CD8-positive, alpha-beta memory T cell (primary cell): Measurements from ENCODE around the gene ST8SIA5. TPM values are rescaled to one million over a fixed set of nuclear protein-coding genes. Genes with fewer than 3 reads are reported as not detected.

Experiments used
- CTCF ChIA-PET: fragments of 350-600 bp; sonication (Branson Sonifier 250); formaldehyde crosslinking; loops from one replicate; lab custom pipeline; 2021; ENCODE audit warnings: antibody characterized with exemption; lab: Charles Lee
- POLR2A ChIA-PET: fragments of 350-600 bp; sonication (Branson Sonifier 250); formaldehyde crosslinking; loops from one replicate; lab custom pipeline; 2021; ENCODE audit warnings: antibody characterized with exemption; lab: Charles Lee
- DNase-seq, 5 donors: peaks; one replicate each; pipeline versions ENCODE4 v3.0.0 to v3.0.0-alpha.2; 2020 to 2022; ENCODE audit warnings: mixed read lengths in 1 of 5
- H3K27ac ChIP-seq: one replicate; pipeline ENCODE4 v1.7.0; 2013; ENCODE audit warnings: low read depth, mild to moderate bottlenecking, low read length, moderate library complexity
- H3K27me3 ChIP-seq: 2 replicates; pipeline ENCODE4 v1.7.0; 2013; ENCODE audit warnings: low read length, mild to moderate bottlenecking; ENCODE audit not compliant: insufficient read depth, poor library complexity, severe bottlenecking
- H3K36me3 ChIP-seq: 2 replicates; pipeline ENCODE4 v1.7.0; 2013; ENCODE audit warnings: mild to moderate bottlenecking, low read length, moderate library complexity; ENCODE audit not compliant: insufficient read depth
- H3K4me1 ChIP-seq: 2 replicates; pipeline ENCODE4 v1.7.0; 2013; ENCODE audit warnings: mild to moderate bottlenecking, low read length, moderate library complexity; ENCODE audit not compliant: insufficient read depth
- H3K4me3 ChIP-seq: 2 replicates; pipeline ENCODE4 v1.7.0; 2013; ENCODE audit warnings: mild to moderate bottlenecking, low read length
- H3K9me3 ChIP-seq: 2 replicates; pipeline ENCODE4 v1.7.0; 2013; ENCODE audit warnings: mild to moderate bottlenecking, low read length
- H3K27ac Mint-ChIP-seq, 8 donors: one replicate each; pipeline ENCODE4 v1.8.0; 2020 to 2021; ENCODE audit warnings: mixed read lengths in 8 of 8, mild to moderate bottlenecking in 6 of 8, inconsistent platforms in 3 of 8, moderate library complexity in 3 of 8
- H3K27me3 Mint-ChIP-seq, 2 donors: one replicate each; pipeline ENCODE4 v1.8.0; 2020 to 2021; ENCODE audit warnings: mixed read lengths in 2 of 2, mild to moderate bottlenecking in 1 of 2, moderate library complexity in 1 of 2
- H3K36me3 Mint-ChIP-seq, 3 donors: one replicate each; pipeline ENCODE4 v1.8.0; 2020 to 2021; ENCODE audit warnings: mixed read lengths in 3 of 3, inconsistent platforms in 1 of 3, mild to moderate bottlenecking in 1 of 3
- H3K4me1 Mint-ChIP-seq, 3 donors: one replicate each; pipeline ENCODE4 v1.8.0; 2020 to 2021; ENCODE audit warnings: mixed read lengths in 3 of 3, inconsistent platforms in 1 of 3, mild to moderate bottlenecking in 1 of 3
- H3K4me3 Mint-ChIP-seq, 7 donors: one replicate each; pipeline ENCODE4 v1.8.0; 2020 to 2021; ENCODE audit warnings: mixed read lengths in 7 of 7, mild to moderate bottlenecking in 6 of 7, moderate library complexity in 4 of 7, inconsistent platforms in 2 of 7
- H3K9me3 Mint-ChIP-seq, 5 donors: one replicate each; pipeline ENCODE4 v1.8.0; 2020 to 2022; ENCODE audit warnings: mixed read lengths in 5 of 5, mild to moderate bottlenecking in 3 of 5, moderate library complexity in 2 of 5, inconsistent platforms in 1 of 5
- polyA plus RNA-seq: library from polyadenylated mRNA; unstranded; fragments of 300-500 nt; fragmentation: Illumina TruSeq; gene quantifications from one replicate; pipeline ENCODE4 v1.2.3, GENCODE V29; 2021
- total RNA-seq, 2 experiments: library from RNA; stranded (reverse); gene quantifications; one replicate each; pipeline ENCODE4 v1.2.3, GENCODE V29; 2021

Gene ST8SIA5
- total and polyA plus RNA-seq, 3 experiments from 2014 or later: 0.23 TPM; not detected in 2

DNA sequence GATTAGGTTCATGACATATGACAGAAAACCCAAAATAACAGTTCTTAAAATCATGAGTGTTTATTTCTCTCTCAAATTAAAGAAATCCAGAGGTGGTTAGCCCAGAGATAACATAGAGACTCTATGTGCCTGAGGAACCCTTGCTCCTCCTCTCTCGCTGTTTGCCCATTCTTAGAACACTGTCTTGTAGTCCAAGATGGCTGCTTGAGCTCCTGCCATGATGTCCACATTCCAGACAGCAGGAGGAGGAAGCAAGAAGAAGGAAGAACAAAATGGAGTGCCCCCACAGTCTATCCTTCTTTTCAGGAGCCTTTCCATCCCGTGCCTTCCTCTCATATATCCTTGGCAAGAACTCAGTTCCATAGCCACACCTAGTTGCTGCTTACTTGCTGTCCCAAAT lies 13.9 kb upstream of the ST8SIA5 start:
- H3K4me1 Mint-ChIP-seq: no peaks in the 10 kb centered on the region
- ChIA-PET POLR2A (no interaction called here), CTCF (no interaction called here)
- H3K27ac Mint-ChIP-seq: no peak overlapping the region
- Histone ChIP-seq H3K36me3 (no peaks in the 10 kb centered on the region), H3K27me3 (no peaks in the 10 kb centered on the region), H3K9me3 (no peaks in the 10 kb centered on the region), H3K4me3 (no peak overlapping the region), H3K4me1 (no peaks in the 10 kb centered on the region), H3K27ac (no peak overlapping the region)
- H3K36me3 Mint-ChIP-seq: no peaks in the 10 kb centered on the region
- H3K9me3 Mint-ChIP-seq: no peaks in the 10 kb centered on the region
- H3K27me3 Mint-ChIP-seq: peaks cover 11 to 14% of the 10 kb centered on the region in 2 donors
- no peak for DNase-seq
- H3K4me3 Mint-ChIP-seq: no peak overlapping the region

DNA sequence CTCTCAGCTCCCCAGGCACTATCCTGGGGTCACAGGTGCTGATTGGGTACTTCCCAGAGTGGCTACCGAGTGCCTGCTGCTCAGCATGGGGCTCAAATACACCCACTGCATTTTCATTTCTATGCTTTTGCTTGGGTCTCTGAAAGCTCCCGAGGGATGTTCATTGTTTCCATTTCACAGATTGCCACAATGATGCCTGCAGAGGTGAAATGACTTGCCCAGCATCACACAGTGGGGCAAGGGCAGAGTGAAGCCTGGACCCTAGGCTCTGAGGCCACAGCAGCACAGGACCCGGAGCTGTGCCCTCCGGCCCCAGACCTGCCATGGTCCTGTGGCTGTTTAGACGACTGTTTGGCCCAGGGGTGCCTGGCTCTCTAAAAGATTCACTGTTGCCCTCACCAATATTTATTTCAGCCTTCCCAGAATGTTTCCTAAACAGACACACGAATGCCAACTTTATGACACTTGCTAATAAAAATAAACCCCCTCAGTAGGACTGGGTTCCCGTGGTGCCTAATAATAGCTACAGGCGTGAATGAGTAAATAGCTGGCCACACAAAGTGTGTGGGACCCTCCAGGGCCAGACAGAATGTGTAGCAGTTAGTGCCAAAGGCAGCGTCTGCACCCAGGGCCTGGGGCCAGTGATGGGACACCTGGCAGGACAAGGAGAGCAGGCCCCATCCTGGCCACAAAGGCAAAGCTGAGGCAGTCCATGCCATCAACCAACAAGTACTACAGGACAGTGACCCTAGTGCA lies 11.5 kb upstream of the ST8SIA5 start:
- H3K36me3 Mint-ChIP-seq: no peaks in the 10 kb centered on the region
- no peak overlapping the region for H3K4me3 Mint-ChIP-seq

DNA sequence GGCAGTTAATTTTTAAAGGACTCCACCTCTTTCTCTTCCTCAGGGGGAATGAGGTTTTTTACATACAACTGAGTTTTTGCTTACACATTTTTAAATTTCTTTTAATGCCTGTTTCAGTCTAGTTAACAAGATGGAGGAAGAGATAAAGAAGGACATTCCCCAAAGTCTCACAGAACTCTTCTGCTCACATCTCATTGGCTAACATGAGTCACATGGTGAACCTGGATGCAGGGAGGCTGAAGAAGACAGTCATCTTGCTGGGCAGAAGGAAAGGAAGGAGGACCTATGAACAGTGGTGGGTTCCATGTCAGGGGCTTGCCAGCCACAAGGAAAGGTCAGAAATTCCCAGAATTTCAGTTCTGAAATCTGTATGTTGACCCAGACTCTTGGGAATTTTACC lies 10.4 kb upstream of the ST8SIA5 start:
- Mint-ChIP-seq H3K4me1 (no peaks in the 10 kb centered on the region), H3K9me3 (no peaks in the 10 kb centered on the region), H3K27ac (no peak overlapping the region), H3K36me3 (no peaks in the 10 kb centered on the region), H3K4me3 (no peak overlapping the region), H3K27me3 (peaks cover 14 to 44% of the 10 kb centered on the region in 2 donors)
- Histone ChIP-seq H3K27ac (no peak overlapping the region), H3K27me3 (peaks cover 6% of the 10 kb centered on the region), H3K36me3 (no peaks in the 10 kb centered on the region), H3K9me3 (no peaks in the 10 kb centered on the region), H3K4me1 (no peaks in the 10 kb centered on the region), H3K4me3 (no peak overlapping the region)
- ChIA-PET POLR2A (no interaction called here), CTCF (no interaction called here)
- DNase-seq: no peak

More for the DNA sequence above, 11.5 kb upstream of the ST8SIA5 start:
- ChIA-PET POLR2A (no interaction called here), CTCF (no interaction called here)
- no peak for DNase-seq
- Histone ChIP-seq H3K4me3 (no peak overlapping the region), H3K36me3 (no peaks in the 10 kb centered on the region), H3K9me3 (no peaks in the 10 kb centered on the region), H3K27me3 (peaks cover 6% of the 10 kb centered on the region), H3K4me1 (no peaks in the 10 kb centered on the region), H3K27ac (no peak overlapping the region)
- no peaks in the 10 kb centered on the region for H3K9me3 Mint-ChIP-seq
- H3K27me3 Mint-ChIP-seq: peaks cover 11 to 35% of the 10 kb centered on the region in 2 donors
- H3K4me1 Mint-ChIP-seq: no peaks in the 10 kb centered on the region
- no peak overlapping the region for H3K27ac Mint-ChIP-seq

DNA sequence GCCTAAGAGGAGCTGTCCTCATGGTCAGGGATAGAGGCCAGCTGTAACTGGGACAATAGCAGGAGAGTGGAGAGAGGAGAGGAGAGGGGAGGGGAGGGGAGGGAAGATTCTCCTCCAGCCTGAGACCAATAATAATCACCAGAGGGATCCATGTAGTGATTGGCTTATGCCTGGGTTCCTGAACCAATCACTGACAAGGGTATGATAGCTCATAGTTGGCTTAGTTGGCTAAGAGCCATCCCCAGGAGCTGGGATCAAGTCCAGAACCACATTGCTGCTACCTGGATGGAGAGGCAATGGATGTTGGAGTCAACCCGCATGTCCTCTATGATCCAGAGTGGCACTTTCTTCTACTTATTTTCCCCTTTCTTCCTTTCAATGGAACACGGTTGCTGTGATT lies 7.7 kb upstream of the ST8SIA5 start:
- Histone ChIP-seq H3K9me3 (no peaks in the 10 kb centered on the region), H3K36me3 (no peaks in the 10 kb centered on the region), H3K4me3 (no peak overlapping the region), H3K4me1 (no peaks in the 10 kb centered on the region), H3K27me3 (peaks cover 6% of the 10 kb centered on the region), H3K27ac (no peak overlapping the region)
- Mint-ChIP-seq H3K4me3 (no peak overlapping the region), H3K9me3 (no peaks in the 10 kb centered on the region), H3K27me3 (peaks cover 15 to 44% of the 10 kb centered on the region in 2 donors), H3K27ac (no peak overlapping the region), H3K4me1 (no peaks in the 10 kb centered on the region), H3K36me3 (no peaks in the 10 kb centered on the region)
- POLR2A ChIA-PET: no interaction called here
- CTCF ChIA-PET: no interaction called here
- DNase-seq: no peak

DNA sequence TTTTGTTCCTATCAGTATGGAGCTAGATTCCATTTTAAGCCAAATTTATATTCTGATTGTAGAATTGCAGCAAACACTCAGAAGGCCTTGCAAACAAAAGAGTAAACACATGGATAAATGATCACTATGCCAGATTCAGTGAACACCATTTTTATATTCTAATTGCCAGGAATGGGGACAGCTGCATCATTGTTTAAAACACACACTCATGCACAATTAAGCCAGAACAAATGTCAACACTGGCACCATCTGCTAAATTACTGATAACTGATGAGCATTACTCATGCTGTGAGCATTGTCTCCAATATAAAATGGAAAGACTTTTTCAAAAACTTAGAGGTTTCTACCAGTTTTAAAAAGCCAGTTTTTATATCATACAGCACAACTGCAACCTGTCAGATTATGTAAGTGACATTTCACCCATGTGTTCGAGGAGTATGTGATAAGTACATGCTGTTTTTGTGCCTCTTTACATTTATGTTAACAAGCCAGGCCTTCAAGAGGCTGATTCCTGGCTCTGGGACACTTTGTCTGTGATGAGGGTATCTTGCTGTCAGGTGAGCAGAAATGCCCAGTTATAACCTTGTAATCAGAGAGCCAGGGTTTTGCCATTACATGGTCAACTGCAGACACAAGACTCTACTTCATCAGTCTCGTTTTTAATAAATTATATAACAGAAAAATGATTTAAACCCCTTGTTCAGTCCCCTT lies 4.4 kb upstream of the ST8SIA5 start:
- H3K27ac Mint-ChIP-seq: no peak overlapping the region
- no peaks in the 10 kb centered on the region for H3K36me3 Mint-ChIP-seq
- Histone ChIP-seq H3K4me1 (no peaks in the 10 kb centered on the region), H3K27ac (no peak overlapping the region), H3K9me3 (no peaks in the 10 kb centered on the region), H3K27me3 (peaks cover 6% of the 10 kb centered on the region), H3K36me3 (no peaks in the 10 kb centered on the region), H3K4me3 (no peak overlapping the region)
- H3K4me3 Mint-ChIP-seq: no peak overlapping the region
- peaks cover 35 to 60% of the 10 kb centered on the region in 2 donors for H3K27me3 Mint-ChIP-seq
- H3K4me1 Mint-ChIP-seq: peaks cover 0 to 9% (median 4%) of the 10 kb centered on the region in 3 donors
- POLR2A ChIA-PET: interaction anchor here (0.5 kb wide), 1 partner anchor 290 kb away, joined by 3 read pairs; no protein-coding TSS in a partner anchor
- no peak for DNase-seq
- CTCF ChIA-PET: no interaction called here
- H3K9me3 Mint-ChIP-seq: no peaks in the 10 kb centered on the region

DNA sequence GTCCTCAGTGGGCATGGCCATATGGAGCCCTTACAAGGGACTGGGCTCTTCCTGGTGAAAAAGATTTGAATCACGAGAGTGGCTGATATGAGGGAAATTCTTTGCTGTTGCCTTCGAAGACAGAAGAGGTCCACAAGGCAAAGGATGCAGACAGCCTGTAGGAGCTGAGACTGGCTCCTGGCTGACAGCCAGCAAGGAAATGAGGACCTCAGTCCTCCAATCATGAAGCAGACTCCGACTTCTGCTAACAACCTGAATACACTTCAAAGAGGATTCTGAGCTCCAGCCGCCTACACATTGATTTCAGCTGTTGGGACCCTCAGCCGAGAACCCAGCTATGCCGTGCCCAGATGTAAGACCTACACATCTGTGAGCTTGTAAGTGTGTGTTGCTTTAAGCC lies 3.0 kb upstream of the ST8SIA5 start:
- DNase-seq: no peak
- H3K9me3 ChIP-seq: no peaks in the 10 kb centered on the region
- Mint-ChIP-seq H3K36me3 (no peaks in the 10 kb centered on the region), H3K4me3 (no peak overlapping the region), H3K9me3 (no peaks in the 10 kb centered on the region), H3K4me1 (peaks cover 3 to 20% (median 7%) of the 10 kb centered on the region in 3 donors), H3K27me3 (peaks cover 36 to 65% of the 10 kb centered on the region in 2 donors), H3K27ac (no peak overlapping the region)
- ChIA-PET POLR2A (no interaction called here), CTCF (no interaction called here)
- peaks cover 13% of the 10 kb centered on the region for H3K27me3 ChIP-seq
- no peaks in the 10 kb centered on the region for H3K4me1 ChIP-seq
- H3K4me3 ChIP-seq: no peak overlapping the region
- H3K36me3 ChIP-seq: no peaks in the 10 kb centered on the region
- H3K27ac ChIP-seq: no peak overlapping the region

GRCh38 chr18:46756025-46756558 lies 761 bp downstream of the ST8SIA5 start:
- H3K36me3 ChIP-seq: no peaks in the 10 kb centered on the region
- H3K4me1 Mint-ChIP-seq: peaks cover 11 to 24% (median 12%) of the 10 kb centered on the region in 3 donors
- no peaks in the 10 kb centered on the region for H3K9me3 ChIP-seq
- no peak for DNase-seq
- H3K4me3 ChIP-seq: no peak overlapping the region
- no peaks in the 10 kb centered on the region for H3K36me3 Mint-ChIP-seq
- H3K27ac ChIP-seq: no peak overlapping the region
- H3K4me3 Mint-ChIP-seq: no peak overlapping the region
- peaks cover 38 to 55% of the 10 kb centered on the region in 2 donors for H3K27me3 Mint-ChIP-seq
- POLR2A ChIA-PET: no interaction called here
- CTCF ChIA-PET: no interaction called here
- H3K27me3 ChIP-seq: peaks cover 8% of the 10 kb centered on the region
- no peaks in the 10 kb centered on the region for H3K4me1 ChIP-seq
- H3K27ac Mint-ChIP-seq: no peak overlapping the region
- H3K9me3 Mint-ChIP-seq: no peaks in the 10 kb centered on the region
